Panc1 (cell line): ENCODE results near the gene KRT23. TPM values are rescaled to one million over a fixed set of nuclear protein-coding genes. Genes with fewer than 3 reads are reported as not detected.
A peak's percentile ranks its signal among the peaks of the same experiment; 100 is the strongest.

Source experiments
- ATAC-seq: fragments of 200-7000 bp; cut with Tn5 transposase; 2 replicates; pipeline ENCODE4 v1.9.1; 2020; ENCODE audit warnings: mild to moderate bottlenecking, moderate library complexity
- BruUV-seq: library from RNA; stranded (reverse); fragments of 400-500 nt; replicated peaks from 2 replicates; lab custom pipeline; 2021; lab: Mats Ljungman, UMichigan
- CTCF ChIA-PET: fragments of 300-600 bp; sonication (Branson Sonifier 250); formaldehyde crosslinking; loops from one replicate; lab custom pipeline; 2022; ENCODE audit warnings: antibody characterized with exemption; lab: Charles Lee
- POLR2A ChIA-PET: fragments of 300-600 bp; sonication (Branson Sonifier 250); formaldehyde crosslinking; loops from one replicate; lab custom pipeline; 2022; ENCODE audit warnings: antibody characterized with exemption; lab: Charles Lee
- DNase-seq: peaks from one replicate; pipeline ENCODE4 v3.0.0-alpha.2; 2010; ENCODE audit warnings: low read depth, low spot score
- H3K27ac ChIP-seq: 2 replicates; pipeline ENCODE4 v1.5.1; 2011; ENCODE audit warnings: mild to moderate bottlenecking, low read length, inconsistent platforms
- H3K27me3 ChIP-seq: fragments of 200-500 bp; sonication (Bioruptor generic); 2 replicates; pipeline ENCODE4 v1.6.0; 2014; ENCODE audit warnings: low read length, inconsistent platforms; ENCODE audit not compliant: control insufficient read depth, insufficient read depth
- H3K36me3 ChIP-seq: fragments of 200-500 bp; sonication (Bioruptor generic); 2 replicates; pipeline ENCODE4 v1.5.1; 2014; ENCODE audit warnings: inconsistent platforms, mild to moderate bottlenecking, low read length, moderate library complexity; ENCODE audit not compliant: control insufficient read depth, insufficient read depth
- H3K4me1 ChIP-seq: 2 replicates; pipeline ENCODE4 v1.5.1; 2011; ENCODE audit warnings: inconsistent platforms, mild to moderate bottlenecking, low read length, moderate library complexity; ENCODE audit not compliant: control insufficient read depth, insufficient read depth
- H3K4me3 ChIP-seq, 2 experiments: 2 replicates each; pipeline ENCODE4 v1.5.1; 2011 to 2012; ENCODE audit warnings: low read depth in 2 of 2, low read length in 2 of 2, mild to moderate bottlenecking in 2 of 2, inconsistent platforms in 1 of 2, moderate library complexity in 1 of 2
- H3K9me3 ChIP-seq: fragments of 200-500 bp; sonication (Bioruptor generic); 2 replicates; pipeline ENCODE4 v1.5.1; 2014; ENCODE audit warnings: low read depth, mild to moderate bottlenecking, inconsistent platforms, low read length, moderate library complexity; ENCODE audit not compliant: control insufficient read depth, insufficient read depth
- POLR2AphosphoS5 ChIP-seq: IDR thresholded peaks from 2 replicates; pipeline ENCODE4 v1.6.1; 2012; ENCODE audit warnings: mild to moderate bottlenecking, low read depth, low read length, moderate library complexity
- SIN3A ChIP-seq: IDR thresholded peaks from 2 replicates; pipeline ENCODE4 v1.6.1; 2012; ENCODE audit warnings: low read depth, mild to moderate bottlenecking, low read length, moderate library complexity, borderline replicate concordance; ENCODE audit not compliant: insufficient read depth
- TCF7L2 ChIP-seq: IDR thresholded peaks from 2 replicates; pipeline ENCODE4 v1.6.1; 2011; ENCODE audit warnings: mild to moderate bottlenecking, low read depth, low read length, inconsistent platforms
- in situ Hi-C: cut with HindIII; loops from 2 replicates; pipeline ENCODE4 v1.10.0; 2016; ENCODE audit warnings: low sequenced_read_pairs, low pct_unique_long_range_greater_than_20kb
- intact Hi-C: fragments of 100-400 bp; cut with micrococcal nuclease; formaldehyde crosslinking; loops from one replicate; pipeline ENCODE4 v1.10.0; 2022; ENCODE audit not compliant: unreplicated experiment
- total RNA-seq: library from RNA; stranded (reverse); gene quantifications from one replicate; pipeline ENCODE4 v1.2.1, GENCODE V29; 2021; ENCODE audit not compliant: unreplicated experiment
- TF ChIP-seq, protein P1 (sequence below), 2 experiments: IDR thresholded peaks; 2 replicates each; pipeline ENCODE4 v1.6.1; 2011 to 2012; ENCODE audit warnings: low read depth in 2 of 2, control low read depth in 1 of 2, low read length in 1 of 2, mild to moderate bottlenecking in 1 of 2, moderate library complexity in 1 of 2; ENCODE audit not compliant: insufficient read depth in 1 of 2
- TF ChIP-seq, protein P2 (sequence below): fragments of 450-650 bp; IDR thresholded peaks from 2 replicates; pipeline ENCODE4 v1.5.1; 2017; ENCODE audit warnings: mild to moderate bottlenecking

Gene KRT23
- total RNA-seq, 1 experiment from 2014 or later: not detected

DNA sequence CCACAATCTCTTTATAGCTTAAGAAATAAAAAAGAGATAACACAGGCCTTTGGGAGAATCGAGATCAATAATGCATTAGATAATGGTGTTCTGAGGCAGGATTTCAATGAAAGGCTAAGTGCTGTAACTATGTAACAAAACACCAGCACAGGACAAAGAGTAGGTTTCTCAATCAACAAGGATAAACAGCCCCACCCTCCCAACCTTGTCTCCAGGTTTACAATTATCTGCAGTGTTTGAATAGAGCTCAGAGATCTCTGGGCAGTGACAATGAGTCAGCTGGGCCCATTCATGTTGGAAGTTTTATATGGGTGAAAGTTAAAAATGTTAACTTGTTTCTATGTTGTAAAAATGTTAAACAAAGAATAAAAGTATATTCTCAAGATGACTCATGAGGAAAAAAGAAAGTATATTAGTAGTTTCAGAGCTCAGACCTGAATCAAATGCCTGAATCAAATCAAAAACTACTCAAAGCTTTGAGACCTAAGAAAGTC is 35.4 kb downstream of the KRT23 start:
- intact Hi-C loops (loop anchor here (10.0 kb wide), 1 partner anchor 623 kb away; the partner anchor contains the start of gene KRT19), in situ Hi-C loops (no loop called here)
- H3K4me3 ChIP-seq: no peak overlapping the region
- TF ChIP-seq TCF7L2 (no peak), SIN3A (no peak)
- TF ChIP-seq, protein P1, sequence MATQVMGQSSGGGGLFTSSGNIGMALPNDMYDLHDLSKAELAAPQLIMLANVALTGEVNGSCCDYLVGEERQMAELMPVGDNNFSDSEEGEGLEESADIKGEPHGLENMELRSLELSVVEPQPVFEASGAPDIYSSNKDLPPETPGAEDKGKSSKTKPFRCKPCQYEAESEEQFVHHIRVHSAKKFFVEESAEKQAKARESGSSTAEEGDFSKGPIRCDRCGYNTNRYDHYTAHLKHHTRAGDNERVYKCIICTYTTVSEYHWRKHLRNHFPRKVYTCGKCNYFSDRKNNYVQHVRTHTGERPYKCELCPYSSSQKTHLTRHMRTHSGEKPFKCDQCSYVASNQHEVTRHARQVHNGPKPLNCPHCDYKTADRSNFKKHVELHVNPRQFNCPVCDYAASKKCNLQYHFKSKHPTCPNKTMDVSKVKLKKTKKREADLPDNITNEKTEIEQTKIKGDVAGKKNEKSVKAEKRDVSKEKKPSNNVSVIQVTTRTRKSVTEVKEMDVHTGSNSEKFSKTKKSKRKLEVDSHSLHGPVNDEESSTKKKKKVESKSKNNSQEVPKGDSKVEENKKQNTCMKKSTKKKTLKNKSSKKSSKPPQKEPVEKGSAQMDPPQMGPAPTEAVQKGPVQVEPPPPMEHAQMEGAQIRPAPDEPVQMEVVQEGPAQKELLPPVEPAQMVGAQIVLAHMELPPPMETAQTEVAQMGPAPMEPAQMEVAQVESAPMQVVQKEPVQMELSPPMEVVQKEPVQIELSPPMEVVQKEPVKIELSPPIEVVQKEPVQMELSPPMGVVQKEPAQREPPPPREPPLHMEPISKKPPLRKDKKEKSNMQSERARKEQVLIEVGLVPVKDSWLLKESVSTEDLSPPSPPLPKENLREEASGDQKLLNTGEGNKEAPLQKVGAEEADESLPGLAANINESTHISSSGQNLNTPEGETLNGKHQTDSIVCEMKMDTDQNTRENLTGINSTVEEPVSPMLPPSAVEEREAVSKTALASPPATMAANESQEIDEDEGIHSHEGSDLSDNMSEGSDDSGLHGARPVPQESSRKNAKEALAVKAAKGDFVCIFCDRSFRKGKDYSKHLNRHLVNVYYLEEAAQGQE (IDR thresholded peaks at IDR 0.05; ENCODE audit: insufficient read depth in 1 of 2, low read depth in 2 of 2, low read length in 1 of 2): no peak
- no TSS peak for BruUV-seq
- no peaks in the 10 kb centered on the region for H3K9me3 ChIP-seq
- ChIA-PET POLR2A (interaction anchor here (0.6 kb wide), 1 partner anchor 19 kb away, joined by 11 read pairs; no protein-coding TSS in a partner anchor), CTCF (interaction anchor here (0.6 to 1.4 kb wide), 3 partner anchors 85 to 764 kb away, joined by 3 read pairs; no protein-coding TSS in a partner anchor)
- ATAC-seq (peak; percentile 62), DNase-seq (no peak)
- no peaks in the 10 kb centered on the region for H3K27me3 ChIP-seq
- no peaks in the 10 kb centered on the region for H3K36me3 ChIP-seq
- peaks cover 18% of the 10 kb centered on the region for H3K4me1 ChIP-seq
- H3K27ac ChIP-seq: no peak overlapping the region; the same call in 1 of the 2 replicates

DNA sequence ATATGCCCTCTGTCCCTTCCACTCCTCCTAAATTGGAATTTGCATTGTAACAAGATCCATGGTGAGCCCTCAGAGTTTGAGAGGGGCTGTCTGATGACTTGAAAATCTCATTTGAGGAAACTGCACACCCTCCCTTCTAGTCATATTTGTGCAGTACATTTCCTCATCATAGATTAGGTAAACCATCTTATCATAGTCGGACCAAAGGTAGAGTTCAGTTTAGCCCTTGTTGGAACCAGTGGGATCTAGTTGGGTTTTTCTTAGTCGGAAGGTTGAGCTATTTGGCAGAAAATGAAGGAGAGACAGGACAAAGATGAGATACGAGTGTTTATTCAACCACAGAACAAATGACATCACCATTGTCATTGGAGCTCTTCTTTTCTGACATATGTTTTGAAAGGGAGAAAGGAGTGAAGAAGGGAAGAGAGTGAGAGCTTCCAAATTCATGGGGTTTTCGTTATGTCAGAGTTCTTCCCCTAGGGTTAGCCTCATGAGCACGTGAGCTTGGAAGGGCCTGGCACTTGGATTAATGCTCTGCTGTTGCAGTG is 36.6 kb downstream of the KRT23 start:
- no TSS peak for BruUV-seq
- ChIA-PET POLR2A (no interaction called here), CTCF (interaction anchor here (1.4 kb wide), 1 partner anchor 765 kb away, joined by 3 read pairs; no protein-coding TSS in a partner anchor)
- intact Hi-C loops (loop anchor here (10.0 kb wide), 1 partner anchor 624 kb away; the partner anchor contains the start of gene KRT19), in situ Hi-C loops (no loop called here)
- TF ChIP-seq SIN3A (no peak), POLR2AphosphoS5 (no peak), TCF7L2 (no peak)
- TF ChIP-seq, protein P1 (IDR thresholded peaks at IDR 0.05; ENCODE audit: insufficient read depth in 1 of 2, low read depth in 2 of 2, low read length in 1 of 2): no peak
- TF ChIP-seq, protein P2, sequence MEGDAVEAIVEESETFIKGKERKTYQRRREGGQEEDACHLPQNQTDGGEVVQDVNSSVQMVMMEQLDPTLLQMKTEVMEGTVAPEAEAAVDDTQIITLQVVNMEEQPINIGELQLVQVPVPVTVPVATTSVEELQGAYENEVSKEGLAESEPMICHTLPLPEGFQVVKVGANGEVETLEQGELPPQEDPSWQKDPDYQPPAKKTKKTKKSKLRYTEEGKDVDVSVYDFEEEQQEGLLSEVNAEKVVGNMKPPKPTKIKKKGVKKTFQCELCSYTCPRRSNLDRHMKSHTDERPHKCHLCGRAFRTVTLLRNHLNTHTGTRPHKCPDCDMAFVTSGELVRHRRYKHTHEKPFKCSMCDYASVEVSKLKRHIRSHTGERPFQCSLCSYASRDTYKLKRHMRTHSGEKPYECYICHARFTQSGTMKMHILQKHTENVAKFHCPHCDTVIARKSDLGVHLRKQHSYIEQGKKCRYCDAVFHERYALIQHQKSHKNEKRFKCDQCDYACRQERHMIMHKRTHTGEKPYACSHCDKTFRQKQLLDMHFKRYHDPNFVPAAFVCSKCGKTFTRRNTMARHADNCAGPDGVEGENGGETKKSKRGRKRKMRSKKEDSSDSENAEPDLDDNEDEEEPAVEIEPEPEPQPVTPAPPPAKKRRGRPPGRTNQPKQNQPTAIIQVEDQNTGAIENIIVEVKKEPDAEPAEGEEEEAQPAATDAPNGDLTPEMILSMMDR: no peak
- DNase-seq (no peak), ATAC-seq (no peak)
- no peaks in the 10 kb centered on the region for H3K27me3 ChIP-seq
- no peaks in the 10 kb centered on the region for H3K36me3 ChIP-seq
- H3K4me1 ChIP-seq: peaks cover 18% of the 10 kb centered on the region
- no peak overlapping the region for H3K4me3 ChIP-seq
- no peaks in the 10 kb centered on the region for H3K9me3 ChIP-seq
- no peak overlapping the region for H3K27ac ChIP-seq
